Astrocyte (in vitro differentiated cells and primary cell): ENCODE data around the gene LYRM4.

Experiments
- EZH2 ChIP-seq: IDR thresholded peaks from 2 replicates; pipeline ENCODE4 v1.6.1; 2012; ENCODE audit warnings: mild to moderate bottlenecking, low read length, inconsistent platforms; ENCODE audit not compliant: insufficient read depth
- TF ChIP-seq, protein P1 (sequence below): IDR thresholded peaks from 2 replicates; pipeline ENCODE4 v1.5.1; 2011; ENCODE audit warnings: low read depth, mild to moderate bottlenecking, inconsistent platforms, low read length, moderate library complexity; ENCODE audit not compliant: insufficient read depth

DNA sequence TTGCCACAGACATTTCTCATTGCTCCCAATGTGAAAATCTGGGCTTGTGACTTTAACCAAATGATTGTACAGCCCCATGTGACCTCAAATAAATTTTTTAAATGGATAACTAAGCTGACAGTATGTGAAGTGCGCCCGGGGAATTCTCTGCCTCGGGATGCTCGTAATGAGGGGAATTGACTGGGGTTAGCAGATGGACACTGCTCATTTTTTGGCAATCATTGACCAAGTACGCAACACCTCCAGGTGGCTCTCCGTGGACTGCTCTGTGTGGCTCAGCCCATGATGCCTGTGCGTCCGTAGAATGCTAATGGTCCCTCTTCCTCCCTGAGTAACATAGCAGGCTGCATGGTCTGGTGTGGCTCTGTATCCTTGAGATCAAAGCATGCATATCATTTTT, 42.9 kb upstream of the LYRM4 start:
- TF ChIP-seq, protein P1, sequence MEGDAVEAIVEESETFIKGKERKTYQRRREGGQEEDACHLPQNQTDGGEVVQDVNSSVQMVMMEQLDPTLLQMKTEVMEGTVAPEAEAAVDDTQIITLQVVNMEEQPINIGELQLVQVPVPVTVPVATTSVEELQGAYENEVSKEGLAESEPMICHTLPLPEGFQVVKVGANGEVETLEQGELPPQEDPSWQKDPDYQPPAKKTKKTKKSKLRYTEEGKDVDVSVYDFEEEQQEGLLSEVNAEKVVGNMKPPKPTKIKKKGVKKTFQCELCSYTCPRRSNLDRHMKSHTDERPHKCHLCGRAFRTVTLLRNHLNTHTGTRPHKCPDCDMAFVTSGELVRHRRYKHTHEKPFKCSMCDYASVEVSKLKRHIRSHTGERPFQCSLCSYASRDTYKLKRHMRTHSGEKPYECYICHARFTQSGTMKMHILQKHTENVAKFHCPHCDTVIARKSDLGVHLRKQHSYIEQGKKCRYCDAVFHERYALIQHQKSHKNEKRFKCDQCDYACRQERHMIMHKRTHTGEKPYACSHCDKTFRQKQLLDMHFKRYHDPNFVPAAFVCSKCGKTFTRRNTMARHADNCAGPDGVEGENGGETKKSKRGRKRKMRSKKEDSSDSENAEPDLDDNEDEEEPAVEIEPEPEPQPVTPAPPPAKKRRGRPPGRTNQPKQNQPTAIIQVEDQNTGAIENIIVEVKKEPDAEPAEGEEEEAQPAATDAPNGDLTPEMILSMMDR, result no peak
- TF ChIP-seq EZH2, result no peak
